Effector memory CD4-positive, alpha-beta T cell (primary cell): Measurements from ENCODE around the gene CACTIN.

Experiments
- DNase-seq, 3 donors: peaks; one replicate each; pipeline ENCODE4 v3.0.0-alpha.2; 2020
- H3K27ac ChIP-seq: 2 replicates; pipeline ENCODE4 v1.7.0; 2013; ENCODE audit warnings: mild to moderate bottlenecking, low read length, moderate library complexity; ENCODE audit not compliant: insufficient read depth, poor library complexity, severe bottlenecking
- H3K27me3 ChIP-seq: replicated peaks from 2 replicates; pipeline ENCODE4 v1.7.0; 2013; ENCODE audit warnings: mild to moderate bottlenecking, low read length; ENCODE audit not compliant: insufficient read depth, control insufficient read depth, poor library complexity, severe bottlenecking
- H3K36me3 ChIP-seq: 2 replicates; pipeline ENCODE4 v1.7.0; 2013; ENCODE audit warnings: mild to moderate bottlenecking, low read length, moderate library complexity; ENCODE audit not compliant: control insufficient read depth, insufficient read depth
- H3K4me1 ChIP-seq: 2 replicates; pipeline ENCODE4 v1.7.0; 2013; ENCODE audit warnings: low read length, mild to moderate bottlenecking; ENCODE audit not compliant: control insufficient read depth, insufficient read depth, poor library complexity, severe bottlenecking
- H3K4me3 ChIP-seq: 2 replicates; pipeline ENCODE4 v1.7.0; 2013; ENCODE audit warnings: low read length, low read depth, mild to moderate bottlenecking; ENCODE audit not compliant: insufficient read depth, poor library complexity, severe bottlenecking
- H3K9me3 ChIP-seq: 2 replicates; pipeline ENCODE4 v1.7.0; 2013; ENCODE audit warnings: mild to moderate bottlenecking, low read length, moderate library complexity; ENCODE audit not compliant: control insufficient read depth

CACTIN gene

DNA sequence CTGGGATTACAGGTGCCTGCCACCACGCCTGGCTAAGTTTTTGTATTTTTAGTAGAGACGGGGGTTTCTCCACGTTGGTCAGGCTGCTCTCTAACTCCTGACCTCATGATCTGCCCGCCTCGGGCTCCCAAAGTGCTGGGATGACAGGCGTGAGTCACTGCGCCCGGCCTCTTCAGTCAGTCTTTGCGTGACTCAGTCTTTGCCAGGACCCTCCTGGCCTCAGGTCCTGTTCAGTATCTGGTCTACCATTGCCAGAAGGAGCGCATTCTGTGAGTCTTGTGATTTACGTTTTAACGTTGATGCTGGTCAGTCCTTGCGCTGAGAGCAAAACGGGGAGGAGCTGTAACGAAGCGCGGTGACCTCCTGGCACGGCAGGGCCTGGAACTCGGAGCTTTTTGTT is 61.5 kb downstream of the CACTIN start:
- Histone ChIP-seq H3K4me1 (no peaks in the 10 kb centered on the region), H3K27me3 (no peaks in the 10 kb centered on the region), H3K4me3 (no peak overlapping the region), H3K36me3 (no peaks in the 10 kb centered on the region), H3K9me3 (no peaks in the 10 kb centered on the region), H3K27ac (no peak overlapping the region)
- no peak for DNase-seq

DNA sequence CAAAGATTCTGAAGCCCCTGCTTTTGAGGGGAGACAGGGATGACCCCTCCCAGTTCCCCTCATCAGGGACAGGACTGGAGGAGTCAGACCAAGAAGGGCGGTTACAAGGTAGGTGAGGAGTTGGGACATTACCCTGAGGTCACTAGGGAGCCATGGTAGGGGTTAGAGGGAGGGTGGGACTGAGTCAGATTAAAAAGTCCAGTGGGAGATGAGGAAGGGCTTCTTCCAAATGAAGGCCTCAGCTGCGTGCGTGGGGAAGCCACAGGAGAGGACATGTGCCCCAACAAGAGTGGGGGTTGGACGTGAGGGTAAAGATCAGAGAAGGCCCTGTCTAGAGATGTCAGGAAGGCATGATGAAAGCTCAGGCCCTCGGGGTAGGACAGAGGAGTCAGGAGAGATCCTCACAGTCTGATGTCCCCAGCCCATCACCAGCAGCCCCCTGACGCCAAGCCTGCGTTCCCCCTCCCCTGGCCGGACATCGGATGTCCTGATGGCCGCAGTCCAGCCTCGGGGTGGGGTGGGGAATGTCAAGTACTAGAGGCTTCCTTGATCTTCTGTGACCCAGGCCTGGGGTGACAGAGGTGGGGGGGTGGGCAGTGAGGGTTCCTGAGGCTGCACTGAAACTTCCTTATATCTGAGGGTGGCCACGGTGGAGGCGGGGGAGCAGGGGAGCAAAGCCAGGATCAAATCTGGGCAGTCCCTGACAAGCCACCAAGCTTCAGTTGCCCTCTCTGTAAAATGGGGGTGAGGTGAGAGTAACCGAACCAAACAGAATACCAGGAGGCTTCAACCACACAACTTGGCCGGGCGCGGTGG is 62.7 kb downstream of the CACTIN start:
- H3K27me3 ChIP-seq = no peaks in the 10 kb centered on the region
- no peak overlapping the region for H3K27ac ChIP-seq
- H3K36me3 ChIP-seq = no peaks in the 10 kb centered on the region
- H3K9me3 ChIP-seq = no peaks in the 10 kb centered on the region
- no peak for DNase-seq
- no peaks in the 10 kb centered on the region for H3K4me1 ChIP-seq
- H3K4me3 ChIP-seq = no peak overlapping the region
